Erythroblast (primary cell): ENCODE results near the gene C9orf78.

ENCODE experiments used
- DNase-seq, 2 experiments: peaks; one replicate each; lab custom pipeline; 2025; lab: John Stamatoyannopoulos, UW
- GATA1 ChIP-seq: IDR thresholded peaks from 2 replicates; pipeline ENCODE4 v1.6.1; 2011; ENCODE audit warnings: low read depth, mild to moderate bottlenecking, control low read depth, low read length, moderate library complexity
- POLR2A ChIP-seq: IDR thresholded peaks from 2 replicates; pipeline ENCODE4 v1.6.1; 2011; ENCODE audit warnings: mild to moderate bottlenecking, low read length

C9orf78 gene

GRCh38 chr9:129874261-129875101 lies 39.4 kb upstream of the C9orf78 start:
- TF ChIP-seq POLR2A (no peak), GATA1 (no peak)
- DNase-seq, result no peak

DNA sequence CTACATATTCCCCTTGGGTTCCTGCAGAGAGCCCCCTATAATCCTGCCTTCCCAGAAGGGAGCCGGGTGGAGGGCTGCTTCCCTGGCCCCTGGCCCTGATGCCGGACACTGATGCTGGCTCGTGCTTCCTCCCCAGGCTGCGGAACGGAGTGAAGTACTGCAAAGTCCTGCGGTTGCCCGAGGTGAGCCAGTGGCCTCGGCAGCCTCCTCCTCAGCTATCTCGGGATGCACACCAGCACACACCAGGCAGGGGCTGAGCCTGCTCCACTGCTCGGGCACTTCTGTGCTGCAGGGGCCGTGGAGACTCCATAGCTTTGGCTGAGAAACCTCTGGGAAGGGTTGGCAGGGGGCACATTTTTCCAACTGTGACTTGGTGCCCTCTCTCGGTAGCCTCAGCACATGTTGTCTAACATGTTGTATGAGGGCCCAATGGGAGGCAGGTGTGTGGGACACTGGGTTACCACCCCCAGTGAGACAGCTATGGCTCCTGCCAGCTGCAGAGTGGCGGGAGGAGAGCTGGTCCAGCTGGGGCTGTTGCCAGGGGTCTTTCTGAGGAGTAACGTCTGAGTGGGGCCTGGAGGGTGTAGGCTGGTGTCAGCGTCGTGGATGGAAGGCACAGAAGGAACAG lies 38.6 kb upstream of the C9orf78 start:
- no peak for TF ChIP-seq GATA1
- no peak for TF ChIP-seq POLR2A
- no peak for DNase-seq

DNA sequence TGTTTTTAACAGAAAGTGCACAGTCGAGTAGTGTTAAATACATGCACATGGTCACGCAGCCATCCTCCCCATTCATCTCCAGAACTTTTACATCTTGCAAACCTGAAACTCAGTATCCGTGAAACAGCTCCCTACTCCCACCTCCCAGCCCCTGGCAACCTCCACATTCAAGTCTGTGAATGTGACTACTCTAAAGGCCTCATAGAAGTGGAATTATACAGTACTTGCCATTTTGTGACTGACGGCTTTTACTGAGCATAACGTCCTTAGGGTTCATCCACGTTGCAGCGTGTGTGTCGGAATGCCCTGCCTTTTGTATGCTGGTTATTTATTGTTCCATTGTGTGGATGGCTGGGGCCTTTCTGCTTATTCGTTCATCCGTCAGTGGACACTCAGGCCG lies 36.0 kb upstream of the C9orf78 start:
- no peak for DNase-seq
- TF ChIP-seq POLR2A, result no peak
- TF ChIP-seq GATA1, result no peak

DNA sequence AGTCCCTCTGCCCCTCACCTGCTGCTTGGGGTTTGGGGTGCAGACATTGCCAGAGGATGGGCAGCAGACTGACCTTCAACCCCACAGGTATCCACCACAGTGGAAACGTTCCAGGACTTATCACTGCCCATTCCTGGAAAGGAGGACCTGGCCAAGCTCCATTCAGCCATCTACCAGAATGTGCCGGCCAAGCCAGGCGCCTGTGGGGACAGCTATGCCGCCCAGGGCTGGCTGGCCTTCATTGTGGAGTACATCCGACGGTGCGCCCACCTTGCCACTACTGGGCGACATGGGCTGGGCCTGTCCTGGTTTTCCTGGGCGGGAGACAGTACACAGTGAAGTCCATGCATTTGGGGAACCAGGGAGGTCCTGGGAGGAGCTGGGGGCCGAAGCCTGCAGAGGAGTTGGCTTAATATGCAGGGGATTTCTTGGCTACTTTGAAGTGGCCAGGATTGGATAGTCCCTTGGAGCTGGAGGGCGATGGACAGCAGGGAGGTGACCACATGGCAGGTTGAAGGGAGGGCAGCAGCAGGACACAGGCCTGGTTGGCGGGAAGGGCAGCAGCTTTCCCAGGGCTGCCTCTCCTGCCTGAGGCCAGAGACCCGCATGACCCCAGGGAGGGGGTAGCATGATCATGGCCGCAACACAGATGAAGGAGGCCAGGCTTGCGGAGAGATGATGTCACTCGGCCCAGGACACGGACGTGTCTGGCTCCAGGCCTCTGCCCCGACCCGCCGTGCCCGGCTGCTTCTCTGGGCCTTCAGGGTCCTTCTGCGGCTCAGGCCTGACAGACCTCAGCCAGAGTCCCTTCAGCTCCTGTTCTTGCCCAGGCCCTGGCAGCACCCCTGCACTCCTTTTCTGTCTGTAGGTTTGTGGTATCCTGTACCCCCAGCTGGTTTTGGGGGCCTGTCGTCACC lies 34.8 kb upstream of the C9orf78 start:
- no peak for TF ChIP-seq POLR2A
- no peak for TF ChIP-seq GATA1
- no peak for DNase-seq

DNA sequence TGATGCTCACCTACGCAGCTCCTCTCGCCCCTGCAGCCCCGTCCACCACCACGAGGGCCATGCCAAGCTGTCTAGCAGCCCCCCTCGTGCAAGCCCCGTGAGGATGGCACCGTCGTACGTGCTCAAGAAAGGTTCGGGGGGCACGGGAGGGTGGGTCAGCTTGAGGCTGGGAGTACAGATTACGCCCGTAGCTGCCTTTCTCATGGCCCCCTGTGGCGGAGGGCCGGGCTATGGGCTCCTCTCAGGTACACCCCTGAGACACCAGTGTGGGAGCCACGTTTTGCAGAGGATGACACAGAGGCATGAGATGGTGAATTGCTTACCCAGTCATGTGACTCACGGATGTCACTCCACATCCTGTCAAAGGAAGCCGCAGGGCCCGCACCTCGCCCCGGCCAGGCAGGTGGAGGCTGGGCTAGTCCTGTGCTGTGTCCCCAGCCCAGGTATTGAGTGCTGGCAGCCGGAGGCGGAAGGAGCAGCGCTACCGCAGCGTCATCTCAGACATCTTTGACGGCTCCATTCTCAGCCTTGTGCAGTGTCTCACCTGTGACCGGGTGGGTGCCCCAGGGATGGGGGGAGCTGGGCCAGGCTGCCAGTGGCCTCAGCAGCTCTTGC lies 33.9 kb upstream of the C9orf78 start:
- no peak for TF ChIP-seq POLR2A
- DNase-seq, result no peak

GRCh38 chr9:129868023-129868871 lies 33.2 kb upstream of the C9orf78 start:
- DNase-seq, result no peak
- TF ChIP-seq POLR2A, result no peak
- no peak for TF ChIP-seq GATA1

- no peak for TF ChIP-seq POLR2A
- TF ChIP-seq GATA1, result no peak
- DNase-seq, result peak; percentile 40 to 51
These were observed 32.3 kb upstream of the C9orf78 start for GRCh38 chr9:129867136-129868022.

- no peak for DNase-seq
- no peak for TF ChIP-seq GATA1
- no peak for TF ChIP-seq POLR2A
These were observed 31.5 kb upstream of the C9orf78 start for GRCh38 chr9:129866394-129867135.

DNA sequence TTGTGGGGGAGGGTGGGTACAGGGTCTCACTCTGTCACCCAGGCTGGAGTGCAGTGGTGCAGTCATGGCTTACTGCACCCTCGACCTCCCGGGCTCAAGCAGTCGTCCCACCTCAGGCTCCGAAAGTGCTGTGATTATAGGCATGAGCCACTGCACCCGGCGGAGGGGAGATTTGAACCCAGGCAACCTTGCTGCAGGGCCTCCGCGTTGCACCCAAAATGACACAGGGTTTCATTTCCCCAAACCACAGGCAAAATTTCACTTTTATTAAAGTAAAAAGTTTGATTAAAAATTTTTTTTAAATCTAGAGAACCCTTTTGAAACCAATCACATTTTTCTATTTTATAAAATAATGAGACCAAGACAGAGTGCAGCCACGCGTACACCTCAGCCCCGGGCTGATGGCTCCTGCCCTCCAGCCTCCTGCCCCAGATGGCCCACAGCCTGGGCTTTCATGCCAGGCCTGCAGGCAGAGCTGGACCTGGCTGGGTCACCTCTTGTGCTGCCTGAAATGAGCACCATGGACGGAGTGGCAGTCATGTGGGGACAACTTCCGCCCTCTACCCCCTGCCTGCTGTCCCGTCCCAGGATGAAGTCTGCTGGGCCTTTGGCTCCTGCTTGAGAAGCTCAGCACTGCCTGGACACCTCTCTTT lies 30.7 kb upstream of the C9orf78 start:
- TF ChIP-seq POLR2A, result no peak
- TF ChIP-seq GATA1, result no peak
- no peak for DNase-seq

GRCh38 chr9:129864991-129865647 lies 30.0 kb upstream of the C9orf78 start:
- peak in 1 of 2 experiments; percentile 36 for DNase-seq
- TF ChIP-seq POLR2A (no peak), GATA1 (no peak)
